NB4 (cell line): Measurements from ENCODE around the gene PPARA.

Experiments
- DNase-seq: peaks from one replicate; pipeline ENCODE4 v3.0.0; 2010; ENCODE audit warnings: low read depth
- H3K4me3 ChIP-seq: one replicate; pipeline ENCODE4 v1.5.1; 2011; ENCODE audit warnings: mild to moderate bottlenecking, low read depth, low read length, moderate library complexity
- CTCF ChIP-seq: IDR thresholded peaks from one replicate; pipeline ENCODE4 v1.5.1; 2012; ENCODE audit warnings: low read depth, low read length
- MAX ChIP-seq: IDR thresholded peaks from 2 replicates; pipeline ENCODE4 v1.6.1; 2011; ENCODE audit warnings: low read depth, low read length
- MYC ChIP-seq: IDR thresholded peaks from 2 replicates; pipeline ENCODE4 v1.6.1; 2011; ENCODE audit warnings: low read depth, low read length
- POLR2A ChIP-seq: IDR thresholded peaks from 2 replicates; pipeline ENCODE4 v1.6.1; 2011; ENCODE audit warnings: mild to moderate bottlenecking; ENCODE audit not compliant: insufficient read length; ENCODE audit errors: extremely low read depth

PPARA gene

GRCh38 chr22:46108564-46109473, 41.5 kb upstream of the PPARA start:
- TF ChIP-seq CTCF = no peak
- no peak overlapping the region for H3K4me3 ChIP-seq
- peak; percentile 40 for DNase-seq

GRCh38 chr22:46109474-46110003, 40.8 kb upstream of the PPARA start:
- no peak for DNase-seq

GRCh38 chr22:46110215-46110614, 40.1 kb upstream of the PPARA start:
- TF ChIP-seq MYC (no peak), MAX (no peak), POLR2A (no peak), CTCF (no peak)
- peak; percentile 35 for DNase-seq
- H3K4me3 ChIP-seq = no peak overlapping the region

More at GRCh38 chr22:46109474-46110003, 40.8 kb upstream of the PPARA start:
- TF ChIP-seq POLR2A (no peak), CTCF (no peak), MAX (no peak), MYC (no peak)
- H3K4me3 ChIP-seq = no peak overlapping the region

GRCh38 chr22:46111645-46112306, 38.5 kb upstream of the PPARA start:
- no peak overlapping the region for H3K4me3 ChIP-seq
- peak; percentile 27 for DNase-seq
- TF ChIP-seq POLR2A (no peak), CTCF (no peak), MAX (no peak), MYC (no peak)

GRCh38 chr22:46112405-46112804, 37.9 kb upstream of the PPARA start:
- TF ChIP-seq MAX = no peak
- TF ChIP-seq POLR2A = no peak
- TF ChIP-seq CTCF = no peak
- DNase-seq = no peak
- no peak overlapping the region for H3K4me3 ChIP-seq
